CD4-positive, alpha-beta T cell treated with Interleukin-21 for 1 hour (primary cell): Measurements from ENCODE around the gene POLD2.
"Not testable (repeated sequence)": the region's sequence is repeated elsewhere in the genome, so short reads cannot be mapped to it uniquely, and the experiment has no call there.

ENCODE experiments used
- DNase-seq: peaks from one replicate; pipeline ENCODE4 v3.0.0-alpha.2; 2020

The POLD2 gene

DNA sequence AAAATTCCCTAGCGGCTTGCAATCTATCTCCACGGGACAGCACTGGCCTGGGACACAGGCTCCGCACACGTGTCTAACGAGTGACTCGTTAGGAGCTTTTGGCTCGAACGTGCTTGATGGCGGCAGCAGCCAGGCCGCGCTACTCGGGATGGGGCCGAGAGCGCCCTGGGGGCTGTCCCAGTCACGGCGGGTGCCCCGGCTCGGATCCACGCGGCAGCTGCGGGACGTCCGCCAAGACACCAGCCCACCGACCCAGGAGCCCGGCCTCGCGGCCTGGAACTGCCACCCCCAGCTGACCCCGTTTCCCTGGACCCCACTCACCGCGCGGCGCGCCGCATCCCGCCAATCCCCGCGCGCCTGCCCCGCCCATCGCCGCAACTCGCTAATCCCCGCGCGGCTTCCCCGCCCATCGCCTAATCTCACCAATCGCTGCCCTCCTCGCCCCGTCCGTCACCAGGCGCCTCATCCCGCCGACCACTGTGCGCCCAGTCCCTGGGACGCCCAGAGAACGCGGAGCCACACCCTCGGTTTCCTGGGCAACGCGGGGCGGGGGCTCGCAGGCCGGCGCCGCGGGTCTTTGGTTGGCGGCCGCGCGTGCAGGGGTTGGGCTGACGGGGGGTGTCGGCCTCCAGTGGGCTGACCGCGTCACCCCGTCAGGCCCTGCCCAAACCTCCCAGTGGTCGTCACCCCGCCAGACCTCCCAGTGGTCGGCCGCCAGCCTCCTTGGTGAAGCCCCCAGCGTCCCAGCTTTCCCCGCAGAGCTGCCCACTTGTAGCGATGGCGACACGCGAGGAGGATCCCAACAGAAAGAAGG is at the start of gene POLD2:
Gene POLD2, minus strand, starts transcription at position 359 of the 814 bp plus-strand sequence. CDS start 1,495 bp downstream, outside the sequence.
- DNase-seq: peak; percentile 97

DNA sequence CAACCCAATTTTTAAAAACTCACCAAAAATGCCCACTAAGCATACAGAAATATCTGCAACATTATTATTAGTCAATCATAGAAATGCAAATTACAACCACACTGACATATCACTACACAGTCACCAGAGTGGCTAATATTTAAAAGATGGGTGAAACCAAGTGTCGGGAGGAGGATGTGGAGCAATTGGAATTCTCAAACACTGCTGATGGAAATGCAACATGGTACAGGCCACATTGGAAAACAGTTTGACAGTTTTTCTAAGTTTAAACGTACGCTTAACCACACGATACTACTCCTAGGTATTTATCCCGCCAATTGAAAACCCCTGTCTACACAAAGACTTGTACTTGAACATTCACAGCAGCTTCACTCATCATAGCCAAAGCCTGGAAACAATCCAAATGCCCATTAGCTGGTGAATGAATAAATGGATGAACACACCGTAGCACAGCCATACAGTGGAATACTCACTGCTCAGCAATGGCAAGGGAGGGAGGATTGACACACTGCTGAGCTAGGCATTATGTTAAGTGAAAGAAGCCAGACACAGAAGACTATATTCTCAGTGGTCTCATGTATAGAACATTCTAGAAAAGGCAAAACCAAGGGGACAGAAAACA is 49.6 kb upstream of the POLD2 start:
- no peak for DNase-seq

DNA sequence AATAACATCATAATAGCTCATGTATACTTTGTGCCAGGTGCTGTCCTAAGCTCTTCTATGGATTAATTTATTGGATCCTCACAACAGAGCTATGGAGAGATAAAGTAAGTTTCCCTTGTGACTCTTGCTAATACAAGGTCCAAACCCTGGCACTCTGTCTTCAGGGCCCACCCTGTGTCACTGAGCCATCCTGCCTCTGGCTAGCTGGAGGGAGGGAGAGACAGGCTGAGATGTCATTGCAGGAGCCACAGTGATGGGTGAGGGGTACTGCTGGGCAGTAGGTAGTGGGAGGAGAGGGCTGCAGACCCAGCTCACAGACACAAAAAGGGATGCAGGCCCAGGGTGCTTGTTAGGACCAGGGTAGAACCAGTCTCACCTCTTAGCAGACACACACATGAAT is 49.0 kb upstream of the POLD2 start:
- DNase-seq: no peak

DNA sequence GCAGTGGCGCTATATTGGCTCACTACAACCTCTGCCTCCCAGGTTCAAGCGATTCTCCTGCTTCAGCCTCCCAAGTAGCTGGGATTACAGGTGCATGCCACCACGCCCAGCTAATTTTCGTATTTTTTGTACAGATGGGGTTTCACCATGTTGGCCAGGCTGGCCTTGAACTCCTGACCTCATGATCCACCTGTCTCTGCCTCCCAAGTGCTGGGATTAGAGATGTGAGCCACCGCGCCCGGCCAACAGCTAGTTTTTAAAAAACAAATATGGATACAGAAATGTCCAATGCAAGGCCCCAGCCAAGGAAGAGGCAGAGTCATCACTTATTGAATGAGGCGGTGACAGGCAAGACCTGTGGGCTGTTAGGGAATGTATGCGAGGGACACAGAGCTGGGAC is 48.6 kb upstream of the POLD2 start:
- not testable (repeated sequence) for DNase-seq

DNA sequence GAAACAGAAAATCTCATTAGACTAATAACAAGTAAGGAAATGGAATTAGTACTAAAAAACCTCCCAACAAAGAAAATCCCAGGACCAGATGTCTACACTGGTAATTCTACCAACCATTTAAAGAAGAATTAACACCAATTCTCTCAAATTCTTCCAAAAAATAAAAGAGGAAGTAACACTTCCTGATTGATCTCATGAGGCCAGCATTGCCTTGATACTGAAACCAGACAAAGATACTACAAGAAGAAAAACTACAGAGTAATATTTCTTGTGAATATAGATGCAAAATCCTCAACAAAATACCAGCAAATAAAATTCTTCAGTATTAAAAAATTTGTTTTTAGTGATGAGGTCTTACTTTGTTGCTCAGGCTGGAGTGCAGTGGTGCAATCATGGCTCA is 44.6 kb upstream of the POLD2 start:
- no peak for DNase-seq

DNA sequence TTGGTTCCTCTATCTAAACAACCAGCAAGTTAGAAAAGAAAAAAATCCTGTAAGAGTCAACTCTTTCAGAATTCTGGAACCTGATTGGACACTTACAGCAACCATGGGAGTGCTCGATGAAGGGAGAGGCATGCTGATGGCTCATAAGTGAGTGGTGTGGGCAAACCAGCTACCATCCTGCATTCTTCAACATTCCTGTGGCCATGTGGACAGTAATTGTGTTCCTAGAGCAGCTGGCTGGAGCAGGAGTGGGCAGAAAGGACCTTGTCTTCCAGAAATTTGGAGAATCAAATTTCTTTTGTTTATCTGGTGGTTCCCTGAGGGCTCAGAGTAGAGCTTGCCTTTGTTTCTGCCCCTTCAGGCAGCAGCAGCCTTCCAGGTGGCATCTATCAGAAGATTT is 40.2 kb upstream of the POLD2 start:
- DNase-seq: no peak

DNA sequence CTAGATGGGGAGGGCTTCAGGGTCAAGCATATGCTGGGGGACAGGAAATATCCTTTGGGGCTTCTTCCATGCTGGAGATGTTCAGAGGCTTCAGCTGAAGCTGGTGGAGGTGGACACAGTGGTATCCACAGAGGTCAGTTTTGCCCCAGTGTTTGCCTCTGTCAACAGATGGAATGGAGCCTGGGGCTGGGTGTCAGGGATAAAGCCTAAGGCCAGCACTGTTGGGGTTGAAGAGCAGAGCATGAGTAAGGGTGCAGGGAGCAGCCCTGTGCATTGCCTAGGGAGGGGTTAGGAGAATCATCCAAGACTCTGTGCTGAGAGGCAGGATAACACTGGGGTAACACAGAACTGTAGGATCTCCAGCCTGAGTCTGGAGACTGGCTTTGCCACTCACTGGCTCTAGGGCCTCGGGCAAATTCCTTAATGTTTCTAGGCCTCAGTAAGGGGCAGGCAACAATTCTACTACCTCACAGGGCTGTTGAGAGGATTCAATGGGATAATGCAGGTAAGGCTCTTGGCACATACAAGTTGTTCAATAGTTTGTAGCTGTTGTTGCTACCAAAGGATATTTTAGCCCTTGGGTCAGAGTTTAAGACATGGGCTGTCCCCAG is 39.5 kb upstream of the POLD2 start:
- no peak for DNase-seq

DNA sequence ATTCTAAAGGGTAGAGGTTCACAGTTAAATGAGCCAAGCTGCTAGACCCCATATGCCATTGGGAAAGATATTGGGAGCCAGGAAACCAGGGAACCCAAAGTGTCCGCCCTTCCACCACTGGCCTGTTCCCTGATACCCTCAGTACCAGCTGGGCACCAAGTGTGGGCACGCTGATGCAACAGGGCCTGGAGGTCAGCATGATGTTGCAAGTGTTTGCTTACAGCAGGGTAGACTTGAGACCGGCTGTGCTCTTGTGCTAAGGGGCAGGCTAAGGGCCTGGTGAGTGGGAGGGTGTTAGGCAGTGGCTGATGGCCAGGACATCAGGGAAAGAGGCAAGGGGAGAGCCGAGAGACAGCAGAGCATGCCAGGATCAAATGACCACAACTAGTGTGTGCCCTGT is 38.8 kb upstream of the POLD2 start:
- no peak for DNase-seq

DNA sequence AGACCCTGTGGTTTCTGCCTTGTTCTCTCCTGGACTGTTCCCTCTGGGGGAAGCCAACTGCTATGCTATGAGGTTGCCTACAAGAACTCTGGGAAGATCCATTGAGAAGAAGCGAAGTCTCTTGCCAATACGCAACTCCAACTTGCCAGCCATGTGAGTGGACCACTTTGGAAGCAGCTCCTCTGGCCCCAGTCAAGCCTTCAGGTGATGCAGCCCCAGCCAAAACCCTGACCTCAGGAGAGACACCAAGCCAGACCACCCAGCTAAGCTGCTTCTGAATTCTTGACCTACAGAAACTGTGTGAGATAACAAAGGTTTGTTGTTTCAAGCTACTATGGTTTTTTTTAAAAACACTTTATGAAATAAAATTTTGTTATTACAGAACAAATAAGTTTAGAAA is 38.0 kb upstream of the POLD2 start:
- DNase-seq: no peak

DNA sequence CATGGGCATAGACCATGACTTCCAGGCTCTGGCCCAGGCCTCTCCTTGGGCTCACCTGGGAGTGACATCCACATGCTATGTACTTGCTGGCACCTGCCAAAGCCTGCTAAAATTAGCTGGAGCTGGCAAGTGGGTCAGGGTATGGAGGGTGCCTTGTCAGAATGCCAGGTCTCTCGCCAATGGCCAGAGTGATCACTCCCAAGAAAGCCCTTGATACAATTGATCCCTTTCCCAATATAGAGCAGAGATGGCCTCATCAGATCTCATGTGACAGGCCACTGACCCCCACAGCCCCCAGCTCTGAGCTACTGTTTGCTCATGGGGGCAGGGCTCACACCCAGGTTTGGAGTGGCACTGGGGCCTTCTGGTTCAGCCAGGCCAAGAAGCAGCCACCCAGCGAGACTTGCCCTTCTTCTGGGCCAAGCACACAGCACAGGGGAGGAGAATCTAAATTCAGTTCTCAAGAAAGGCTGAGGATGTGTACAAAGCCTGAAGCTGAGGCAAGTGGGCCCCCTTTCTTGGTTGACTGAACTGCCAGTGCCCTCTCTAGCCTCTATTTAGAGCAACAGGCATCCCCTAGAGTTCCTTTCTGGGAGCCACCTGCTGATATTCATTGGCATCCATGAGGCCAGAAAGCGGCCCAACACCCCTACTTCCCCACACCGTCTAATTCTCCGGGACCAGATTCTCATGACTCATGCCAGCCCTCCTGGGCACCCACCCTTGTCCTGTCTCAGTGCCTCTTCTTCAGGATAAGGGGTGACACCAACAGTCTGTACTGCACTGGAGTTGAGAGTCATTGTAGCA is 36.7 kb upstream of the POLD2 start:
- no peak for DNase-seq

DNA sequence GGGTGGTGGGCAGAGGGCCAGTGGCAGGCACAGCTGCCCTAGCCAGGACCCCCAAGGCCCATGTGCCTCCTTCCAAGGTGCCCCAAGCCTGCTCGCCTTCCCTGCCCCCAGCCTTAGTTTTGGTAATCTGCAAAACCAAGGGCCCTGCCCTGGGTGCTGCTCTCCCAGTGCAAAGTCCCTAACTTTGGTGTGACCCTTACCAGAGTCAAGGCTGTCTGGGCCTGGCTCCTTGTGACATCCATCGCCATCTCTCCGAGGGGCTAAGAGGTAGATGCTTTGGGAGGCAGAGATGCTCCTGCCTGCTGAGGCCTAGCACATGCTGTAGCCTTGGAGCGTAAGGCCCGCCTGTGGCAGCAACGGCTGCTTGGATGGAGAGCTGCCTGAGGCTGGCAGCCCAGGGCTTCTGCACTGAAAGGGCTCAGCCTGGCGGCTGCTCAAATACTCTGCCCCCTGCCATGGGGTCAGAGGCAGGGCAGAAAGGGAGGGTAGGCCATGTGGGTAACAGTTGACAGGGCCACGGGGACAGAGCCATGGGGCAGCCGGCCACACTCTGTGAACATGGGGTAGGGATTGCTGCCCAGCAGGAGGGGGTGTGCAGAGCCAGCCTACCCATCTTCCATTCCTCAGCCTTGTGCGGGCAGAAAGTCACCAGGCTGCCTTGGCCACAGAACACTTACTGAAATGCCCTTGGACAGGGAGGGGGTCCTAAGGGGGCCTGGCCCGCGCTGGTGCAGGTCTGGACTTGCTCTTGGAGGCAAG is 35.7 kb upstream of the POLD2 start:
- DNase-seq: no peak

DNA sequence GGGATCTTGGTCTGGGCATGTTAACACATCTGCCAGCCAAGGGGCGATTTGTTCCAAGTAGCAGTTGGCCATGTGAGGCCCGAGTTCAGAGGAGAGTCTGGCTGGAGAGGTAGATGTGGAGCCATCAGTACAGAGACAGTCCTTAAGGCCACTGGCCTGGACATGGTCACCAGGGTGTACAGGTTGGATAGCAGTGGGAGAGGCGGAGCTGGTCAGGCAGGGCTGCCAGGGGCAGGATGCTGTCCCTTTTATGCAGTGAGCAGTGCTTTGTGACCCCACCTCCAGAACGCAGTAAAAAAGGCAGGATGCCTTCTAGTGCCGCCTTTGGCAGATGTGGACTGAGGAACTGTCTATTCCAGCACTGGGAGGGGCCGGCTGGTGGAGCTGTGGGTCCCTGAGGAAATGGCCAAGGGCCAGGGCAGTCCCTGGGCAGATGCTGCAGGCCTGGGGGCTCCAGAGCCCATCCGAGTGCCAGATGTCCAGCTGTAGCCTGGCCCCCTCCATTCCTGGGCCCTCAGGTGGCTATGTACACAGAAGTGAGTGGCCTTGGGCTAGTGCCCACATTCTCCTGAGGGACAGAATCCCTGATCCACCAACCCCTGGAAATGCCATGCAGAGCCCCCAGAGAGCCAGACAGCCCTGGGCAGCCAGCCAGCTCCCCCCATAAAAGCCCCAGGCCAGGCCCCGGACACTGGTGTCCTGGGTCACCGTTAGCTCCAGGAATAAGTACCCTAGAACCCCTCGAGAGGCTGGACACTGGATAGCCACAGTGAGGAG is 34.9 kb upstream of the POLD2 start:
- DNase-seq: no peak

DNA sequence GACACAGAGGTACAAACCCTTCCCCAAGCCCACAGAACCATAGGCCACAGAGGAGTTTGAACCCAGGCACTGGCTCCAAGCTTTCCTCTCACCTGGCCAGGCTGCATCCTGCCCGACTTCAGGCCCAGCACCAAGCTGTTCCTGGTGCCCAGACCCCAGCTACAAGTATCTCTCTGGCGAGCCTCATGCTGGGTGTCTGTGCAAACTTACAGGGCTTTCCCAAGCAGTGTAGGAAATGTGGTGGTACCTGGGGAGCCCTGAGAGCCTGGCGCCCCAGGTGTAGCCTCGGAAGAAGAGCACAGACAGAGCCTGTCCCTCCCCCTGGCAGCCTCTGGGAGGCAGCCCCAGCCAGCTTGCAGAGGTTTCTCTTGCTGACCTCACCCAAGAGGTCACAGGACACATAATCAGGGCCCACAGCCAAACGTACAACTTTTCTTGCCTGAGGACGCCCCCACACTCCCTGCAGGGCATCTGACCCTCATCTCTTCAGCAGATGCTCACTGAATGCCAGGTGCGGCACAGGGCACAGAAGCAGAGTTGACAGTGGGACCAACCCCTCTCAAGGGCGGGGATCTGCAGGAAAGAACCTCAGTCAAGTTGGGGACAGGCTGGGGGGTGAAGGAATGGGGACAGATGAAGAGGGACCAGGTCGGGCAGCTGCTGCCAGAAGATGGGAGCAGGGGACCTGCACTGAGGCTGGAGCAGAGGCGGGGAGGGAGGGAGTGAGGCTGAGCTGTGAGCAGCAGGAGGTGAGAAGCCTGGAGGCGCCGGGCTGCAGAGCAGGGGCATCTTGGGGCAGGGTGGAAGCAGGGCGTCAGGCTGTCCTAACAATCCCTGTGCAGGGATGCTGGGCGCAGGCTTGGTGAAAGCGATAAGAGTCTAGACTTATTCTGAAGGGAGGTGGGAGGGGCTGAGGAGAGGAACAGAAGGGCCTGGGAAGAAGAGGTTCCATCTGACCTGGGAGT is 34.0 kb upstream of the POLD2 start:
- no peak for DNase-seq

DNA sequence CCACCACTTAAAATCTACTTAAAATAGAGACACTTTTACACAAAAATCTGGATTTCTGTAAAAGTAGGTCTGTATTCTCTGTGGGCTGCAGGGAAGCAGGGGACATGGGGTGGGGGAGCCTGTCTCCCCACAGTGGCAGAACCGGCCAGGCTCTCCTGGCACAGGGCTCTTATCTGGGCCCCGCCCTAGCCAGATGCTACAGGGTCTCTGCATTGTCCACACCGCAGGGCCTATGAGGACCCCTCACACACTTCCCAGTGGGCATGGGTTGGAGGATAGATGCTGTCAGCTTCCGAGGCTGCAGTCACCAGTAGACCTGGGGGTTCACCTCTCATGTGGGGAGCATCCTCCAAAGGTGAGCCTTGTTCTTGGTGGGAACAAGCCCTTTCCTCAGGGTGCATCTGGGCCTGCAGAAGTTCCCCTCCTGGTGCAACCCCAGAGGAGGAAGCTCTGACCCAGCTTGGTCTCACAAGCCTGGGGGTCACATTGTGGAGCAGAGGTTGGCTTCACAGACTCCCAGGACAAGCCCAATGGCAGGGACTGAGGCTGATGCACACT is 33.2 kb upstream of the POLD2 start:
- DNase-seq: no peak

DNA sequence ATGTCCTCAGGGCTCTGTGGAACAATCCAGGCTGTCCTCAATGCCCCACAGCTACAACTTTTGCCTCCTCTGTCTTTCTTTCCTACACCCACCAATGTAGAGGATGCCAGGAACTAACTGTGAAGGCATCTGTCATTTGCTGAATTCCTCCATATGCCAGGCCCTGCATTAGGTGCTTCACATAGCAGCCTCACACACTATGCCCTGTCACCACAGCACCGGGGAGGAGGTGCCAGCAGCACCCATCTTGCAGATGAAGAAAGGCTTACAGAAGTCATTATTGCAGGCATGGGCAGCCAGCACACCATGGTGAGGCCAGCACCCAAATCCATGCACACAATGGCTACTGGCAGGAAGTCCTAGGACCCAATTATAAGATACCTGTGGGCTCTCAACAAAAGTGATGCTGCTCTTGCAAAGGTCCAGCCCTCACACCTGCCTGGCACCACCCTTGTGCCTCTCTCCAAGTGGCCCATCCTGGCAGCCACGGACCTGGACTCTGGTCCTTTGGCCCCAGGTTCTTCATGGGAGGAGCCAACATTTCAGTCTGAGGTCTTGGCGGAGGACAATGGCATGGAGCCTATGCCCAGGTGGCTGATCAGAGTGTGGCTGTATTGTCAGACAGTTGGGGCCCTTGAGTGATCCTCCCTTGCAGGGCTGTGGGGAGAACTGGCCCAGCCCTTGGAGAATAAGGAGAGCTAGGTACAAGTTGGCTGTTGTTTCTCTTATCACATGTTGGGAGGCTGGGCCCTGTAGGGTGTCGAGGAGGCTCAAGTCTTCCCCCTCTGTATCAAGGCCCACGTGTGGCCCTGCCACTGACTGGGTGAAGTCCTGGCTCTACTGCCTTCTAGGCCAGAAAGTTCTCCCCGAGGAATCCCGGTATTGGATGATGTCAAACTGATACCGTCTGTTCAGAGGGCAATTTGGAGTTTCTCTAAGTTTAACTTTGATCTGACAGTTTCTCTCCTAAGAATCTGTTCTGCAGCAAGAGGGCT is 32.1 kb upstream of the POLD2 start:
- DNase-seq: no peak

DNA sequence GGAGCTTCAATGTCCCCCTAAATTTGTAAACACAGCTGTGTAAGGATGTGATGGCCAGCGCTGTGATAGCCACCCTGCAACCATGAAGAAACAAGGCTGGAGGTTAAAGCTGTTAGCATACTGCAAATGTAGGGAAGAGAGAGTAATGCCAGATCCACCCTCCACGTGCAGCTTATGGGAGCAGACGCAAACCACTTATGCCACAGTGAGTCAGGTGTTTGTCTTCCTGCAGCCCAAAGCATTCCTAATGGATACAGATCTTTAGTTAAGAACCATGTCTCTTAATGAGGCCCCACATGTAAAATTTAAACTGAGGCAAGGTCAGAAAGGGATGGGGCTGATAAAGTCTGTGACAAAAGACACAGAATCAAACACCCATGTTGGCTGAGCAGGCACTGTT is 31.4 kb upstream of the POLD2 start:
- no peak for DNase-seq

DNA sequence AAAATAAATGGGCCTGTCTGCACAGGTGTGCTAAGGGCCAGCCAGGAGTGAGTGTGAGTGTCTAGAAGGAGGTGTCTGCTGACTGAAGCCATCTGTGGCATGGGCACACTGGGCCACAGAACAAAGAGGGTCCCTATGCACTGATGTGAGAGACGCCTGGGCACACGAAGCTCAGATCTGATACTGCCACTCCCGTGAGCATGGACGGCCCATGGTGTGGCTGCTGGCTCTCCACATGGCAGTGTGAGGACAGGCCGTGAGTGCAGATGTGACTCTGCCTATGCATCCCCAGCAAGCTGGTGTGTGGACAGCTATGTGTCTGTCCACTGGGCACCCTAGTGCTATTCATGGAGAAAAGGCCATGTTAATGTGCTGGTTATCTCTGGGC is 30.6 kb upstream of the POLD2 start:
- DNase-seq: no peak

DNA sequence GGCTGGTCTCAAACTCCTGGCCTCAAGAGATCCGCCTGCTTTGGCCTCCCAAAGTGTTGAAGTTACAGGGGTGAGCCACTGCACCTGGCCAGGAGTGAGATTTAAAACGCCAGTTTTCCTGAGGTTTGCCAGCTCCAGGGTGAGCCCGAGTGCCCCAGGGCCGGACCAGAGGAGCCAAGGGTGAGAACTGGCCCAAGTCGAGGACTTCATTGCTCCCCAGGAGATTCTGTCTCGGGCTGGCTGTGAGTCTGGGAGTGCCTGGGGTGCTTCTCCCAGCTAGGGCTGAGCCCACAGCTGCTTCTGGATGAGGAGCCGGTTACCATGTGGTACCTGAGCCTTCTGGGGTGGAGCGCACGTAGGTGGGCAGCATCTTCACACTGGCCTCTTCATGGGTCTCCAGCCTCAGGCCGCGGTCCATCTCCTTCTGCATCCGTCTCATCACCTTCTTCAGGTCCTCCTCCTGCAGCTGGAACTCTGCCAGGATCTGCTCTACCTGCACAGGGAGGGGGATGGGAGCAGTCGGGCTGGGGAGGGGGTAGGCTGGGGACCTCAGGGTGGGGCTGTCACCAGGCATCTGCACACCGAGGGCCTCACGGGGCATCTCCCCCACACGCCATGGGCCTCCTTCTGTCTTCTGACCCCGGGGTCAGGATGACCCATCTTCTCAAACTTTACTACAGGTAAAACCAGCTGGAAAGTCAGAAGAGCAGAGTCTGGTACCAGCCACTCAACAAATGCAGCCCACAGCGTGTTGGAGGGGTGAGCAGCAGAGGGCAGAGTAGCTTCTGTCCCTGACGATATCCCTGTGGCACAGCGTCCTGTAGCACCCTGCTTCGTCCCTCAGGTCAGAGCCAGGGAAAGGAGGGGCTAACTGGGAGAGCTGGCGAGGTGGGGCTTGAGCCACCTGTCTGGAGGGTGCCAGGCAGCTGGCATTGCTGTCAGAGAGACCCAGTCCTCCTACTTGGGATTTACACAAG is 29.9 kb upstream of the POLD2 start:
- no peak for DNase-seq
